Measurements from ENCODE around the gene RASGRF1.

RASGRF1 gene

DNA sequence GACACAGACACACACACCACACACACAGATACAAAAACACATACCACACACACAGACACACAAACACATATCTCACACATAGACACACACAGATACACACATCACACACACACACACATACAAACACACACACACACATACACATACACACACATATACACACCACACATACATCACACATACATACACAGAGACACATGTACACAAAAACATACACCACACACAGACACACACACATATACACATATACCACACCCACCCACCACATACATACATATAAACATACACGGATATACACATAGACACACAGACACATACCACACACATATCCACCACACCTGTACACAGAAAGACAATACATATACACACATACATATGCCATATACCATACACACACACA lies 66.7 kb downstream of the RASGRF1 start:
- TF ChIP-seq, protein P1, sequence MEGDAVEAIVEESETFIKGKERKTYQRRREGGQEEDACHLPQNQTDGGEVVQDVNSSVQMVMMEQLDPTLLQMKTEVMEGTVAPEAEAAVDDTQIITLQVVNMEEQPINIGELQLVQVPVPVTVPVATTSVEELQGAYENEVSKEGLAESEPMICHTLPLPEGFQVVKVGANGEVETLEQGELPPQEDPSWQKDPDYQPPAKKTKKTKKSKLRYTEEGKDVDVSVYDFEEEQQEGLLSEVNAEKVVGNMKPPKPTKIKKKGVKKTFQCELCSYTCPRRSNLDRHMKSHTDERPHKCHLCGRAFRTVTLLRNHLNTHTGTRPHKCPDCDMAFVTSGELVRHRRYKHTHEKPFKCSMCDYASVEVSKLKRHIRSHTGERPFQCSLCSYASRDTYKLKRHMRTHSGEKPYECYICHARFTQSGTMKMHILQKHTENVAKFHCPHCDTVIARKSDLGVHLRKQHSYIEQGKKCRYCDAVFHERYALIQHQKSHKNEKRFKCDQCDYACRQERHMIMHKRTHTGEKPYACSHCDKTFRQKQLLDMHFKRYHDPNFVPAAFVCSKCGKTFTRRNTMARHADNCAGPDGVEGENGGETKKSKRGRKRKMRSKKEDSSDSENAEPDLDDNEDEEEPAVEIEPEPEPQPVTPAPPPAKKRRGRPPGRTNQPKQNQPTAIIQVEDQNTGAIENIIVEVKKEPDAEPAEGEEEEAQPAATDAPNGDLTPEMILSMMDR (IDR thresholded peaks at IDR 0.05; ENCODE audit: low read depth, low read length), result no peak
- no peak overlapping the region for H3K4me3 ChIP-seq (ENCODE audit: low read depth, low read length)

DNA sequence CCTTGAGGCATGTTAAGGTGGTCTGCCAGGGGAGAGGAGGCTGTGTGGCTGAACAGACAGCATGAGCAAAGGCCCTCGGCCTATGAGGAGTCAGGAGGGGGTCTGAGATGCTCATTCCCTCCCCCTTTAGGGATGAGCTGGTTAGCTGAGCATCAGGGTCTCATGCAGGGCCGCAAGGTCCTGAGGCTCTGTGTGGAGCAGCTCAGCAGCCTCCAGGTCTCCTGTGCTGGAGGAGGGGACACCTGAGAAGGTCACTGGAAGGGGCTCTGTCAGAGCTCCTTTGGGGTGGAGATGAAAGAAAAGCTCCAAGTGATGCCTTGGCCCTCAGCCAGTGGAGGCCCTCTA lies 67.1 kb downstream of the RASGRF1 start:
- TF ChIP-seq, protein P1 (IDR thresholded peaks at IDR 0.05; ENCODE audit: low read depth, low read length), result no peak
- no peak overlapping the region for H3K4me3 ChIP-seq (ENCODE audit: low read depth, low read length)

- H3K4me3 ChIP-seq (ENCODE audit: low read depth, low read length), result no peak overlapping the region
- TF ChIP-seq, protein P1 (IDR thresholded peaks at IDR 0.05; ENCODE audit: low read depth, low read length), result no peak
Measured at GRCh38 chr15:79018960-79019359, 71.6 kb downstream of the RASGRF1 start.

DNA sequence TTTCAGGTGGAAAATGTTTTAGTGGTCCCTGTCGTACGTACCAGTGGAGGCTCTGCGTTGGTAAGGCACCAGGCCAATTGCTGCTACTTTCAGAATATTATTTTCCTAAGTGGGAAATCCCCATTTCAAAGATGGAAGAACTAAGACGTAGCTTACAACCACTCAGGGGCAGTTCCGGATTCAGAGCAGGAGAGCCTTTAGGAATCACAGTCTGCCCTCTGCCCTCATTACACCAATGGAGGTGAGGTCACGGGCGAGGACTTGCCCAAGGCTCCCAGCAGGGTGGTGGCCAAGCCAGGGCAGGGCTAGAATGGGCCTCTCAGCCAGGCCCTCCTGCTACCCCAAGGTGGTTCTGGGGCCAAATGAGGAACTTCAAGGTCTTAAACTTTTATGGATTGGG lies 72.6 kb downstream of the RASGRF1 start:
- H3K4me3 ChIP-seq (ENCODE audit: low read depth, low read length), result no peak overlapping the region
- TF ChIP-seq, protein P1 (IDR thresholded peaks at IDR 0.05; ENCODE audit: low read depth, low read length), result no peak

GRCh38 chr15:79016527-79017170 lies 73.9 kb downstream of the RASGRF1 start:
- TF ChIP-seq, protein P1 (IDR thresholded peaks at IDR 0.05; ENCODE audit: low read depth, low read length), result no peak
- no peak overlapping the region for H3K4me3 ChIP-seq (ENCODE audit: low read depth, low read length)

DNA sequence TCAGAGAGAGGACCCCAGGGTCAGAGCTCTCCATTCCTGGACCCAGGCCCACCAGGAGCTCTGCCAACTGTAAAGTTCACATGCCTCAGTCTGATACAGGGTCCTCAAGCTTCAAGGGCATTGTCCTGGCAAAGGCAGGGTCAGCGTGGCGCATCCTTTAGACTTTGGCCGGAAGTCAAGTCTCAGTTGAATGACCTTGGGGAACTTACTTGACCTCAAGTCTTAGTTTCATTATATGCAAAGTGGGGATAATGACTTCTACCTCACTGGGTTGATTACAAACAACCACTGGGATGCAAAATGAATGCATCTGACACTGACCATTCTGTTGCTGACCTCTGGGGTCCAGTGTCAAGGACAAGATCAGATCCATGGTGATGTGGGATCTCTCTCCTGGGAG lies 75.2 kb downstream of the RASGRF1 start:
- H3K4me3 ChIP-seq (ENCODE audit: low read depth, low read length), result no peak overlapping the region
- TF ChIP-seq, protein P1 (IDR thresholded peaks at IDR 0.05; ENCODE audit: low read depth, low read length), result no peak

- TF ChIP-seq, protein P1 (IDR thresholded peaks at IDR 0.05; ENCODE audit: low read depth, low read length), result no peak
- H3K4me3 ChIP-seq (ENCODE audit: low read depth, low read length), result no peak overlapping the region
Measured at GRCh38 chr15:79010278-79010677, 80.3 kb downstream of the RASGRF1 start.

Measured in WI38 (cell line).